Measurements from ENCODE around the gene IFIT2.
"Not testable (repeated sequence)": the region's sequence is repeated elsewhere in the genome, so short reads cannot be mapped to it uniquely, and the experiment has no call there.

IFIT2 gene

GRCh38 chr10:89307269-89307577 is 5.4 kb downstream of the IFIT2 start:
- DNase-seq (ENCODE audit: low read depth in 2 of 2) = no peak

GRCh38 chr10:89308266-89308665 is 6.4 kb downstream of the IFIT2 start:
- no peak for DNase-seq (ENCODE audit: low read depth in 2 of 2)

GRCh38 chr10:89308736-89309135 is 6.9 kb downstream of the IFIT2 start:
- DNase-seq (ENCODE audit: low read depth in 2 of 2) = no peak

- no peak for DNase-seq (ENCODE audit: low read depth in 2 of 2)
Measured at GRCh38 chr10:89309156-89310055, 7.6 kb downstream of the IFIT2 start.

GRCh38 chr10:89310056-89310893 is 8.4 kb downstream of the IFIT2 start:
- no peak for DNase-seq (ENCODE audit: low read depth in 2 of 2)

- no peak for DNase-seq (ENCODE audit: low read depth in 2 of 2)
Measured at GRCh38 chr10:89312973-89313372, 11.1 kb downstream of the IFIT2 start.

GRCh38 chr10:89314676-89315075 is 12.8 kb downstream of the IFIT2 start:
- DNase-seq (ENCODE audit: low read depth in 2 of 2) = no peak

GRCh38 chr10:89318047-89318446 is 16.2 kb downstream of the IFIT2 start:
- DNase-seq (ENCODE audit: low read depth in 2 of 2) = not testable (repeated sequence)

- DNase-seq (ENCODE audit: low read depth in 2 of 2) = not testable (repeated sequence)
Measured at GRCh38 chr10:89325081-89325480, 23.2 kb downstream of the IFIT2 start.

GRCh38 chr10:89325856-89326255 is 24.0 kb downstream of the IFIT2 start:
- not testable (repeated sequence) for DNase-seq (ENCODE audit: low read depth in 2 of 2)

- DNase-seq (ENCODE audit: low read depth in 2 of 2) = no peak
Measured at GRCh38 chr10:89327803-89328441, 26.1 kb downstream of the IFIT2 start, which contains the start of gene IFIT3. Gene IFIT3, plus strand, starts transcription at chr10:89327997. Its CDS starts 77 bp downstream, at chr10:89328074.

GRCh38 chr10:89329151-89329550 is 27.3 kb downstream of the IFIT2 start:
- no peak for DNase-seq (ENCODE audit: low read depth in 2 of 2)

GRCh38 chr10:89330014-89330413 is 28.2 kb downstream of the IFIT2 start:
- DNase-seq (ENCODE audit: low read depth in 2 of 2) = not testable (repeated sequence)

- DNase-seq (ENCODE audit: low read depth in 2 of 2) = no peak
Measured at GRCh38 chr10:89330537-89331212, 28.8 kb downstream of the IFIT2 start.

- not testable (repeated sequence) for DNase-seq (ENCODE audit: low read depth in 2 of 2)
Measured at GRCh38 chr10:89331487-89332122, 29.8 kb downstream of the IFIT2 start.

- peak in 1 of 2 donors; percentile 14 for DNase-seq (ENCODE audit: low read depth in 2 of 2)
Measured at GRCh38 chr10:89332123-89332633, 30.3 kb downstream of the IFIT2 start.

- no peak for DNase-seq (ENCODE audit: low read depth in 2 of 2)
Measured at GRCh38 chr10:89335226-89335625, 33.4 kb downstream of the IFIT2 start.

GRCh38 chr10:89336241-89336640 is 34.4 kb downstream of the IFIT2 start:
- DNase-seq (ENCODE audit: low read depth in 2 of 2) = no peak

GRCh38 chr10:89337484-89337883 is 35.6 kb downstream of the IFIT2 start:
- DNase-seq (ENCODE audit: low read depth in 2 of 2) = peak in 1 of 2 donors; percentile 18

GRCh38 chr10:89338713-89339112 is 36.9 kb downstream of the IFIT2 start:
- DNase-seq (ENCODE audit: low read depth in 2 of 2) = no peak

GRCh38 chr10:89339875-89340274 is 38.0 kb downstream of the IFIT2 start:
- no peak for DNase-seq (ENCODE audit: low read depth in 2 of 2)
